Neural cell (in vitro differentiated cells): ENCODE results near the gene MLKL.

Source experiments
- CTCF ChIP-seq: fragments of 450-650 bp; IDR thresholded peaks from 2 replicates; pipeline ENCODE4 v1.5.1; 2014; ENCODE audit warnings: antibody characterized with exemption, mild to moderate bottlenecking, moderate library complexity; ENCODE audit not compliant: poor library complexity, severe bottlenecking
- POLR2AphosphoS5 ChIP-seq: IDR thresholded peaks from 2 replicates; pipeline ENCODE4 v1.6.1; 2012
- REST ChIP-seq: IDR thresholded peaks from 2 replicates; pipeline ENCODE4 v1.6.1; 2012; ENCODE audit warnings: borderline replicate concordance

GRCh38 chr16:74698222-74698621, 2.4 kb downstream of the MLKL start:
- no peak for TF ChIP-seq CTCF
- TF ChIP-seq POLR2AphosphoS5: no peak
- TF ChIP-seq REST: no peak
